ENCODE measurements around the gene LHPP.

LHPP gene

DNA sequence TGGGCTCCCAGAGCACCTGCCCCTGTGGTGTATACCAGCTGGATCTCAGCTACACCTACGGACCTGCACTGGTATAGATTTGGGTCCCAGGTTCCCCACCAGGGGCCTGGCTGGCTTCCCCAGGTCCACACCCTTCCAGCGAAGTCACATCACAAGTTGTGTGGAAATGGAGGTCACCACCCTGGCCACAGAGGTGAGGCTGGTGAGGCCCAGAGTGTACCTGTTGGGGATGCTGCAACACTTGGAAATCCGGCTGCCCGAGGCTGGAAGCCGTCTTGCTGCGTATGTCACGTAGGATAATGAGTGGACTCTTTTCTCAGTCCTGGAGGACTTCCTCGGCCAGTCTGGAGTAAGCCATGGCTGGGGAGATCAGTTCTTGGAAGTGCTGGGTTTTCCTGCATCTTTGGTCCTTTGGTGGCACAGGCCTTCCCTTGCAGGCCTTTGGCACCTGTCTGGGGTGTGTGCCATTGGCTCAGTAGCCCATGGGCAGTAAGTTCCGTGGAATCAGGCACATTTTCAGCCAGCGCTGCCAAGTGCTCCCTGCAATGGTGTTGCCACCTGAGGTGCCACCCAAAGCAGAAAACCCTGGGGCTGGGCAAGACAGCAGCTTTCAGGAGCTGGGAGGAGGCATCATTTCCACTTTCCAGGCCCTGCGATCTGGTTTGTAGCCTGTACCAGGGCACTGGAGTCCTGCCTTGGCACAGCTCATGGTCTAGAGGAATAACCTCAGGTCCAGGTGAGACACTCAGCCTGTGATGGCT is 97.9 kb downstream of the LHPP start:
- no peak for DNase-seq

DNA sequence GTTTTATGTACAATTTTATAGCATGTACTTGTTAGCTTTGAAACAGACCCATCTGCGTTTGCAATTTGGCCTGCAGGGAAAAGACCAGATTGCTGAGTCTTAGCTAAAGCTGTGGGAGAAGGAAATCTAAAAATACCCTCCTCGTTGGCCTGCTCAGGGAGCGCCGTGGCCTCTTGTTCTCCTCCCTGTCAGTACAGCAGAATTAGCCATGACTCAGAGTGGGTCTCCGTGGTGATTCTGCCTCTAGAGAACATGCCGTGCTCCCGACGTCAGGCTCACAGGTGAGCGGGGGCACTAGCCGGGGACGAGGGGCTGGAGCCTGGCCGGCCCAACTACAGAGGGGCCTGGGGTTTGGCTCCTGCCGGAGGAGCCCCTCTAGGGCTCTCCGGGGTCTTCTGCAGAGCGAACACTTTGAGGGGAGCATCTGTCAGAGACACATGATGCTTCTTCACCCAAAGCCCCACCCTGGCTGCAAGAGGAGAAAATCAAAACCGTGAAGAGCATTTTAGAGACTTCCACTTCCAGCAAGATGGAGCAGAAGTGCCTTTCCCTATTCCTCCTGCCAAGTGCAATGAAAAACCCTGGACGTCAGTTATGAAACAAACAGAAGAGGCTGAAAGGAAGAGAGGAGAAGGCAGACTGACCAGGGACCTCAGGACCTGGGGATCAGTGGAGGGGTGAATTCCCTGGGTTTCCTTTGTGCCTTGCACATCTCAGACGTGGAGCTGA is 98.9 kb downstream of the LHPP start:
- no peak for DNase-seq

DNA sequence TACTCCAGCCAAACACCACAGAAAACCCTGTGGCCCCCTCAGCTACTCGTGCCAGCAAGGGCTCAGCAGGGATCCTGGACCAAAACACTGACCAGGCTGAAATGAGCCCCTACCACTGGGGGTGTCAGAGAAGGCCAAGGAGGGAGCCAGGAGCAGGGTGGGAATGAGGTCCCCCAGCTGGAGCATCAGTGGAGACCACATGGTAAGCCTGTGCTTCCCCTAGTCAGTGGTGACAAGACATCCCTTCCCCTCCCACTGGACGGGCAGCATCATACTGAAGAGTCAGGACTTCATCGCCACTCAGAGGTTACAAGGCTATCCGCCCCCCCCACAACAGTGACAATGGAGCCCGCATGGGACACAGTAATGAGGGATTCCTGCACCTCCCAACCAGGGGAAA is 99.6 kb downstream of the LHPP start:
- DNase-seq = no peak

DNA sequence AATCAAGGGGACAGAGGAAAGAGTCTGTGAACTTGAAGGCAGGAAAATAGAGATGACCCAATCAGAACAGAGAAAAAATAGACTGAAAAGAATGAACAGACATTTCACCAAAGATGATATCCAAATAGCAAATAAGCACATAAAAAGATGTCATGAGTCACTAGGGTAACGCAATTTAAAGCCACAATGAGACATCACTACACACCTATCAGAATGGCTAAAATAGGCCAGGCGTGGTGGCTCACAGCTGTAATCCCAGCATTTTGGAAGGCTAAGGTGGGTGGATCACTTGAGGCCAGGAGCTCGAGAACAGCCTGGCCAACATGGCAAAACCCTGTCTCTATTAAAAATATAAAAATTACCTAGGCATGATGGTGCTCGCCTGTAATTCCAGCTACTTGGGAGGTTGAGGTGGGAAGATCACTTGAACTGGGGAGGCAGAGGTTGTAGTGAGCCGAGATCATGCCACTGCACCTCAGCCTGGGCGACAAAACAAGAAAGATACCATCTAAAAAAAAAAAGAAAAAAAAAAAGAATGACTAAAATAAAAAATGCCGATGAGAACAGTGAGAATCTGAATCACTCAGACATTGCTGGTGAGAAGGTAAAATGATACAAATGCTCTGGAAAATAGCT is 100.9 kb downstream of the LHPP start:
- no peak for DNase-seq

DNA sequence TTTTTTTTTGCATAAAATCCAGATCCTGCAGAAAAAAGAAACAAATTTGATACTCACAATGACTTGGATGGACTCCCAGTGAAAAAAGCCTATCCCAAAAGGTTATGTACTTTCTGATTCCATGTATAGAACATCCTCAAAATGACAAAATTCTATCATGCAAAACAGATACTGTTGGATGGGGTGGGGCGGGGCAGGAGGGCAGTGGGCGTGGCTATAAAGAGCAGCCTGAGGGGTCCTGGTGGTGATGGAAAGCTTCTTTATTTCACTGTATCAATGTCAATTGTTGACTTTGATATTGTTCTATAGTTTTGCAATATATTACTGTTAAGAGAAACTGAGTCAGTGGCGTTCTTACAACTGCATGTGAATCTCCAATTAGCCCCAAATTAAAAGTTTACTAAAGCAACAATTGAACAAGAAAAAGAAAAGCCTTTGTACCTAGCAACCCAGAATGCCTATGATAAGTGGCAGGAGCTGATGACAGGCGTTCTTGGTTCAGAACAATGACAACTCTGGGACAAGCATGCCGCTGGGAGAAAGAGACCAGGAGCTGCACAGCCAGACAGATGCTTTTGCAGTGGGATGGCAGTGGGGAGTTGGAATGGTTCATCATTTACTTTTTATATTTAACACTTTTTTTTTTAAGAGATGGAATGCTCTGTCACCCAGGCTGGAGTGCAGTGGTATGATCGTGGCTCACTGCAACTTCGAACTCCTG is 101.9 kb downstream of the LHPP start:
- DNase-seq = no peak

DNA sequence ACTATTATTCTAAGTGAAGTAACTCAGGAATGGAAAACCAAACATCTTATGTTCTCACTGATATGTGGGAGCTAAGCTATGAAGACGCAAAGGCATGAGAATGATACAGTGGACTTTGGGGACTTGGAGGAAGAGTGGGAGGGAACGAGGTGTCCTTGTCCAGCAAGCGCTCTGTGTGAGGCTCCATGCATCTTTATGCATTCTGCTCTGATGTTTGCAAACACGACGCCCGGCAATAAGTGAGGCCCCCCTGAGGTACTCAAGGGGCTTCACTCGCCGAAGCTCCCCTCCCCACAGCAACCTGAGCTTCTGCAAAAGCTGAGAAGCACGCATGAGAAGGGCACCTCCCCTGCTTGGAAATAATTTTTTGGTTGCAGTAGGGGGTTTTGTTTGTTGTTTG is 103.3 kb downstream of the LHPP start:
- no peak for DNase-seq

DNA sequence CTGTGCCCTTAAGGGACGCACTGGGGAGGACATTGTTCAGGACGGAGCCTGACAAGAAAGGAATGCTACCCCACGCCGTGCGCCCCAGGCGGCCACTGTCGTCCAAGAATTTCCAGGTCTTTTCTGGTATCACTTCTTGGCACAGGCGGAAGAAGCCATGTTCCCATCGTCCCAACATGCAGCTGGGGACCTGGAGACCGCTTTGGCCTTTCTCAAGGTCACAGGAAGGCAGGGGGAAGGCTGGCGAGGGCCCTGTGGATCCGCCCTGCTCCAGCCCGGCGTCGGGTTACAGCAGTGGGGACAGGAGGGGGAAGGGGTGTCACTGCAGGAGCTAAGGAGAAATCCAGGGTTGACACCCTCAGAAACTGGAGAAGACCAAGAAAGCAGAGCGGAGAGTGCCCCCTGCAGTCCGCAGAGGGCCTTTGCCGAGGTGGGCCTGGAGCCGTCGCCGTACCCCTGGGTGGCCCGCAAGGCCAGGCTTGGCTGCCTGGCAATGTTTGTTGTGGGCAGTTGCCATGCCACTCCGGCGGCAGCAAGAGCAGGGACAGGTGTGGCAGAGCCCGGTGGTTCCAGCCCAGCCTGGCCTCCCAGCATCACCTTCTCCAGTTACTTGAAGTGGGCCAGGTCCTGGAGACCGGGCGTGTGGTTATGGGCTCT is 104.1 kb downstream of the LHPP start:
- peak; percentile 37 for DNase-seq

DNA sequence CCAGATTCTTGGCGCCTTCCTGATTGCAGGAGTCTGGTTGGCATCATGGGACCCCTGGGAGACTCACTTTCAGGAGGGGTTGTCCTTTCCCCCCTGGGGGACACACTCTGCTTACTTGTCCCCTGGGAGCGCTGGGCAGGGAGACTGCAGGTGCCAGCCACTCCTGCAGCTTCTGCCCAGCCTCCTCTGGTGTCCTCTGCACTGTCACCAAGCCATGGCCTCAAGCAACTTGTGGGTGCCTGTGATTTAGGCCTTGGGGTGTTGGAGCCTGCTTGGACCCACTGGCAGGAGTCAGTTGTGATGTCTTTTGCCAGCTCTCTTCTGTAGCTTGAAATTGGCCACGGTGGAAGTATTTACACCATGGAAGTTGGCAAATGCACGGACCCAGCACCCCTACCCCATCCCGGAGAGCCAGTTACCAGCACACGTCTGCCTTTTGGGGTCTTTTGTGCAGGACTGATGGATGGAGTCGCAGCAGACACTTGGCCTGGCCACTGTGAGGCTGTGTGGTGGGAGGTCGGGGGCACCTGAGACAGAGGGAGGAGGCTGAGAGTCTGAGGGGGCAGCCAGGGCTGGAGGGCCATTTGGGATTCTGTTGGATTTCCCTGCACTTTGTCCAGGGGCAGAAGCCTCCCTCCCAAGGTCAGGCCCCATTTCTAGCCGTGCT is 104.7 kb downstream of the LHPP start:
- DNase-seq = no peak

DNA sequence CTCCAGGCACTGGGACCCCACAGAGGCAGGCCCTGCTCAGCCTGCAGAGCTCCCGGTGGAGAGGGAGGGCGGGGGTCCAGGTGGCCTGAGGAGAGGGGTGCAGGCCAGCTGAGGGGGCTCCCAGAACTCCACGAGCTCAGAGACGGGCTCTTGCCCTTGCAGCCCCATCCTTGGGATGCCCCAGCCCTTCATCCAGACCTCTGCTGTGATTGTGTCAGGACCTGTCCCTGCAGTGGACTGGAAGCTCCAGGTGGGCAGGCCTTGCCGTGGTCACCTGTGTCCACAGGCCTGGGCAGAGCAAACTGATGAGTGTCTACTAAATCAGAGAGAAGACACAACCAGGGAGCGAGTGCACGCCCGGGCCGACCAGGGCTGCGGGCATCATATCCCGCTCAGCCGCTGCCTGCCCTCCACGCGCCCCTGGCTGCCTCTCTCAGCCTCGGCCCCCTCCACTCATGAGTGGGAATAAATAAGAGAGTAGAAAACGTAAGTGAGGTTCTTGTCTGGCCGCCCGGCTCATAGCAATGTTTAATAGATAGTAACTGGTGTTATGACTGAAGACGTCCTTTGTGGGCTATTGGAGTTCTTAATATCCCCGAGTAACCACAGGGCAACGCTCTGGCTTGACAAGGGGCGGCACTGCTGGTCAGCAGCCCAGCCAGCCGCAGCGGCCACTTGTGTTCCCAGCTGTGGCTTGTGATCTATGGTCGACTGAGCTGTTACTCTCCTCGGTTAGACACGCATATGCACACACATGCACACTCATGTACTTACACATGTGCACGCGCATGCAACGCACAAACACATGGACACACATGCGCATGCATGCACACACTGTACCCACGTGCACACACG is 105.6 kb downstream of the LHPP start:
- DNase-seq = no peak

DNA sequence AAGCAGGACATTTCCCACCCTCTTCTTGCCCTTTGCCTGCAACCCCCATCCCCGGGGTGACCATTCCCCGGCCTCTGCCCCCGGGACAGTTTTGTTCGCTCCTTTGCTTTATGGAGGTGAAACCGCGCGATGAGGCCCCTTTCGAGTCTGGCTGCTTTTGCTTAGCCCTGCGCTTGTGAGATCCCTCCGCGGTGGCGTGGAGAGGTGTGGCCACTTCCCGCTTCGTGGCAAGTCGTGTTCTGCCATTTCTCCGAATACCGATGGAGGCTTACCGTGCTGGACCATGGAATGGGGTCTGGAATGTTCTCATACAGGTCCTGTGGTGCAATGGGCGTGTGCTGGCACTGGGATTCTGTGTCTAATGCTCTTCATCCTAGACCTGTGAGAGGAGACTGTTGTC is 106.7 kb downstream of the LHPP start:
- no peak for DNase-seq

DNA sequence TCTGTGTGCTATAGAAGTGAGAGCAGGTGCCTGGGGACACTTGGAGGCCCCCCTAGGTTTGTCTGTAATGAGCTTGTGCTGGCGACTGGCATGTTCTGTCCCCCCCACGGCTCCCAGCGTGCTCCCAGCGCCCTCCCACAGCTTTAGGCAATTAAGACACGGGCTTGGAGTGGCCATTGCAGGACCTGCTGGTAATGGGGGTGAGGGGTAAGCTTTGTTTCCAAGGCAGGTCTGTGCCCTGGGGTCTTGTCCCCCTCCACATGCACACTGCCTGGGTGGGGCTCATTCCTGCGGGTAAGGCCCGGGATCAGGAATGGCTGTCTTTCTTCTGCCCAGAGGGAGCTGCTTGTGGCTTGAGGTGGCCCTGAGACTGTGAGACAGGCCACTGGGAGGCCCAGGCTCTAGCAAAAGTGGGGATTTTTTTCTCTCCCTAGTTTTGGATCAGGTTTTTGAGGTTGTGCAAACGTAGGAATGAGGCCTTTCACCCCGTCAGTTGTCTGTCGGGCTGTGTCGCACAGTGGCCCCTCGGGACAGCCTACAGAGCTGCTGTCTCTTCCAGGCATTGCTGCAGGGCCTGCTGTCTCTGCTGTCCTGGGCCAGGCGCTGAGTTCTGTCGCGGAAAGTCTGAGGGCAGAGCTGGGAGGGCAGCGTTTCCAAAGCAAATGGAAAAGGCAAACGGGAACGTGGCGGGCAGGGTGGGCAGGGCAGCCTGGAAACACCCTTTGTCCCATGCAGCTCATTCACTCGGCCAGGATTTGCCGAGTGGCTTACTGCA is 107.4 kb downstream of the LHPP start:
- no peak for DNase-seq

DNA sequence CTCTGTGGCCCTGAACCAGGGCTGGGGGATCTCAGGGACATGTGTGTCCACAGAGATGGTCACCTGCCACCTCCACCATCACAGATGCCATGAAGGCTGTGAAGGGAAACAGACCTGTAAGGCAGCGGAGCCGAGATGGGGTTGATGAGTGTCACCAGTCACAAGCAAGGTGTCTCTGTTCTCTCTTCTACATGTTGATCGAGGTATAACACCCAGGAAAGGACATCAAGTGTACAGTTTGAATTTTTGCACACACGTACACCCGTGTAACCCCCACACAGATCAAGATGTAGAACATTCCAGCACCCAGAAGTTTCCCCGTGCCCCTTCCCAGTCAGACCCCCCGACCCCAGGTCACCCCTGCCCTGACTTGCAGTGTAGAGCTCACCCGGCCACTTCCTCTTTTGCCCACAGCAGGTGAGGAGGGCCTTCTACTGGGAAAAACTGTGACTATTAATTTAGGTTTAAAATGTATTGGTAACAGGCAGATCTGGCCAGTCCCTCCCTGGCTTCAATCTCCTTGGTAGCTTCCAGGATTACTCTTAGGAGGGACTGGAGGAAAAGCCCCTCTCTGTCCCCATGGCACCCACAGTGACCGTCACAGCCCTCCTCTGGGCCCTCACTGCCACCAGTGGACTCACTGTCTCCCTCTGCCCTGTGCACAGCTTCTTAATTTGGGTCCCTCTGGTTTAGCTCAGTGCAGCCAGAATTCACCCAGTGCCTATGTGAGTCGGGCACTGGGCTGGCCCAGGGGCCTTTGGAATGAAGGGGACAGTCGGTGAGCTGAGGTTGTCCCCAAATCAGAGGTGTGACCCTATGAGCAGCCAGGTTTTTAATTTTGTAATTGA is 108.2 kb downstream of the LHPP start:
- no peak for DNase-seq

DNA sequence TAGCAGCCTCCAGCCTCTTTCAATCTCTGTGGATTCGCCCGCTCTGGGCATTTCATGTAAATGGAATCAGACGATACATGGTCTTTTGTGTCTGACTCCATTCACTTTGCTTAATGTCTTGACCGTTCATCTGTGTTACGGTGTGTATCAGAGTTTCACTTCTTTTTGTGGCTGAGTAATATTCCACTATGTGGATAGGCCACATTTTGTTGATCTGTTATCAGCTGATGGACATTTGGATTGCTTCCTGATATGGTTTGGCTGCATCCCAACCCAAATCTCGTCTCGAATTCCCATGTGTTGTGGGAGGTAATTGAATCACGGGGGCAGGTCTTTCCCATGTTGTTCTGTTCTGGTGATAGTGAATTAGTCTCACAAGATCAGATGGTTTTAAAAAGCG is 109.0 kb downstream of the LHPP start:
- no peak for DNase-seq

DNA sequence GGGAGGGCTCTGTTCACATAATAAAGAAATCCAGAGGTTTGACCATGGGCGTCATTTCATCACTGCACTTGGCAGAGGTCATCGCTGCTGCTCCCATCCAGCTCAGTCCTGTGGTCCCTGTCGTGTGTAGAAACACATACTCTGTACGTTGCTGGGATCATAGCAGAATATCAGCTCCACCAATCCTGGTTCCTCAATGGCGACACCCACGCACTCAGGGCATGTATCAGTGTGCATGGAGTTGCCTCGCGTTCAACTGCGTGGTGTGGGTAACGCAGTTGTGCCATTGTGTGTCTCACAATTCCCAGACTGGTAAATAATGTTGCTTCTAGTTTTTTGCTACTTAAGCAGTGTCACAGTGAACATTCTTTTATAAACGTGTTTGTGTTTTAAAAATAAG is 111.1 kb downstream of the LHPP start:
- DNase-seq = no peak

DNA sequence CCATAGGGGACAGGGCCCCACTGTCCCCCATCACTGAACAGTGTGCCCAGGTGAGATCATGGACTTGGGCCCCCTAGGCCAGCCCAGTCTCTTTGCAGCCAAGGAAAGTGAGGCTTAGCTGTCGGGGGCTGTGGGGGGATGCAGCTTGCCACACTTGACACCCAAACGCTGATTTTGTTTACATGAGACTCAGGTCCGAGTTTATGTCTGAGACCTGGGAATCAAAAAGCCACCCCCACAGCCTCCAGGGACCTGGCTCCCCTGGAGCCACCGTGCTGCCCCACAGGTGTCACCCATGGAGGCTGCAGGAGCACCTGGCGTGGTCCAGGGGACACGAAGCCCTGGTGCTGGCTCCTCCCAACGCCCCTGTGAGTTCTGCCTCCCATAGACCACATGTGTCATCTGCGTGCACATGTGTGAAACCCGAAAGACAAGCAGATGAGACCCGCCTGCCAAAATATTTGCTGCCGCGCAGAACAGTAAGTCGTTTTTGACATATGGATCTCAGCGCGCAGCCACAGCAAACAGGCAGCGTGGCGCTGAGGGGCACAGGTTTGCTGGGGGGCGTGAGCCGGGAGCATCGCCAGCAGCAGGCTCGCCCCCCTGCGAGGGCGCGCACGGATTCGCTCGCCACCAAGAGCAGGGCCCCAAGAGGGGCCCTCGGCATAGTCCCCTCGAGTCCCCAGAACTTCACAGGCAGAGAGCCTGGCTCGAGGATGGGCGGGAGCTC is 112.3 kb downstream of the LHPP start:
- DNase-seq = no peak

DNA sequence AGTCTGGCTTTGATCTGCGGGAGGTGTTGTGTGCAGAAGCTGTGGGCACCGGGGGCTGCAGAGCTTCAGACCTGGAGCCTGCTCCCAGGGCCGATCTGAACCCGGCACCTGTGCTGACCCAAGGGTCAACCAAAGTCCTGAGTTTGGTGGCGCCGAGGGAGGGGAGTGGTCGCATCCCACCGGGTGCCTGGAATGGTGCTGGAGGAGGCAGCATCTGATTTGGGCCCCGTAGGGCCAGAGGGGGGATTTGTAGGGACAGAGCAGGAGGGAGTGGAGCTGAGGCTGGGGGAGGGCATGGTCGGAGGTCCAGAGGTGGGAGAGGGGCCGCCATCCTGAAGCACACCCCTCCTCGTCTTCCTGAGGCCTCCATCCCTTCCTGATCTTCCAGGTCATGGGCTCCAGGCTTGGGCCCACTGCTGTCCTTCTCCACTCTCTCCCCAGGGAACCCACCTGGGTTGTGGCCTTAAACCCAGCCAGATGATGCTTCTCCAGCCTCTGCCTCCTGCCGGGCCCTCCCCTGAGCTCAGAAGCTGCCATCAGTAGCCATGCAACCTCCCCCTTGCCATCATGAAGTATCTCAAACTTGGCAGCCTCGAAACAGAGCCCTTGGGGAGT is 112.9 kb downstream of the LHPP start:
- DNase-seq = no peak

DNA sequence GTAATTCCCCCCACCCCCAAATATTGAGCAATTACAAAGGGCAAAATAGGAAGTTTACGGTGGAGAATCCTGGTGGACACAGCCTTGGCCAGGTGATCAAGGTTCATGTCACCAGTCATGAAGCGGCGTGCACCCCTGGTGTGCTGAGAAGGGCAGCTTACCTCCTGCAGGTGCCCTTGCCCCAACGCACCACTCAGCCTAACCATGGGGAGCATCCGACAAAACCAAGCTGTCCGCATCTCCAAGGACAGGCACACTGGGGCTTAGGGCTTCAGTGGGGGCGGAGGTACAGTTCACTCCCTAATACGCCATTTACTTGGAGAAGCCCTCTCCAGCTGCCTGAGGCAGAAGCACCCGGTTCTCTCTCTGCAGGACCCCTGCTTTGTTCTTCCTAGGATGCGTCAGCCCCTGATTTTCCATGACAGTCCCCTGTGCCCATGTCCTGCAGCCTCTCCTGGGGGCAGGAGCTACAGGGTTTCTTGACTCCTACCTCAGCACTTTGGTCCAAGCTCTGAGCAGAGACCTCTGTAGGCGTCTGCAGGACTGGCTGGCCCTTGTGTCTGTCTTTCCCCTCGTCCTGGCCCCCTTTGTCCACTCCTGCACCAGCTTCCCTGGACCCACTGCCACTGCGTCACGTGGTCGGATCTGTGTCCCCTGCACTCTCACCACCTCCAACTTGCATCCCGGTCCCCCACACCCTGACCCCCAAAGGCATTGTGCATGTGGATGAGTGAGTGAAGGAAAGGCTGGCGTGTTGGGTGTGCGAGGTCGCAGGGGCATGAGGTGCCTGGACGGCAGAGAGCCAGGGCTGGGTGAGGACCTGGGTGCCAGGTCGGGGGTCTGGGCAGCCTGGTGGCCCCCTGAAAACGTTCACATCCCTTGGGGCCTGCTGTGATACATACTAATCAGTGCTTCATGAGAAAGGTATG is 113.7 kb downstream of the LHPP start:
- DNase-seq = no peak
